ENCODE measurements around the gene PIK3IP1. TPM values are rescaled to one million over a fixed set of nuclear protein-coding genes. Genes with fewer than 3 reads are reported as not detected.

The PIK3IP1 gene
- total and polyA plus RNA-seq, 10 of the 15 experiments (the other 5 are each of a cell fraction or from before 2014, with no cell fraction given), result 0.77 to 6.5 (median 3.0) TPM

DNA sequence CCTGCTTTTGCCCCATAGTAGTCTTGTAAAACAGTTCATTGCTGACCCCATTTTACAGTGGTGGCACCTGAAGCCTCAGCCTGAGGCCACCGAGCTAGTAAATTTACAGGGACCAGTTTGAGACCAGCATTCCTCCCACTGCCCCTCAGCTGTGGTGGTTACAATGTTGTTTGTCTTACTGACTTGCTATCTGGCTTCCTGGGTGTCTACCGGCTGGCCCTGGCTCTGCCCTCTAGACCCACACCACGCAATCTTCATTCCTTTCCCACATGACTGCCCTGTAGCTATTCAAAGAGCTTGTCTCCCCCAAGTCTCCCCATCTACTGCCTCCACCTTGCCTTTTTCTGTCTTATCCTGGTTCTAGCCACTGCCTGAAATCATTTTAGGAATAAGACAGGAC is 20.8 kb downstream of the PIK3IP1 start (continued):
- TF ChIP-seq EP300 (IDR thresholded peaks at IDR 0.05; ENCODE audit: borderline replicate concordance in 1 of 2, control insufficient read depth in 1 of 2, low read depth in 2 of 2, low read length in 2 of 2) (no peak), TCF12 (IDR thresholded peaks at IDR 0.05; ENCODE audit: low read depth, low read length) (no peak), HDGF (IDR thresholded peaks at IDR 0.05) (no peak), ZNF274 (IDR thresholded peaks at IDR 0.05; ENCODE audit: insufficient read depth, insufficient read length) (no peak)

DNA sequence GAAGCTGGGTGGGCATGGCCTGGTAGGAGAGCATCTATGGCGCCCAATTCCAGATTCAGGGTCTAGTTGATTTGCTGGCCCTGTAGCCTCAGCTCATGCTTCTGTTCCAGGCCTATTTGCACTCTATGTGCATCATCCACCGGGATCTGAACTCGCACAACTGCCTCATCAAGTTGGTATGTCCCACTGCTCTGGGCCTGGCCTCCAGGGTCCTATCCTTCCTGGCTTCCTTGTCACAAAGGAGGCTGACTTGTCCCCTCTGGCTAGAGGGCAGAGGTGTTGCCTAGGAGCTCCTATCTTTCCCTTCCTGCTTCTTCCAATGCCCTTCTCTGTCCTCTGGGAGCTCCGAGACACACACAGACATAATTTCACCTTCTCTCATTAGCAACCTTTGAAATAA is 21.3 kb downstream of the PIK3IP1 start:
- Histone ChIP-seq H3K9ac (ENCODE audit: control insufficient read depth, insufficient read depth, low read length) (no peak overlapping the region), H4K20me1 (ENCODE audit: control insufficient read depth, insufficient read depth) (no peaks in the 10 kb centered on the region), H3K79me2 (ENCODE audit: control insufficient read depth, insufficient read depth, low read length) (no peaks in the 10 kb centered on the region), H3K36me3 (ENCODE audit: control insufficient read depth in 2 of 2, insufficient read depth in 2 of 2, low read length in 1 of 2) (peaks cover 25 to 34% of the 10 kb centered on the region in 2 experiments), H2AFZ (ENCODE audit: control insufficient read depth, low read depth, low read length) (no peak overlapping the region), H3K9me3 (replicated peaks; ENCODE audit: control insufficient read depth, insufficient read depth, low read length) (no peaks in the 10 kb centered on the region), H3K4me1 (ENCODE audit: control insufficient read depth, insufficient read depth, low read length) (no peaks in the 10 kb centered on the region), H3K27me3 (replicated peaks in 1 of 2; ENCODE audit: control insufficient read depth in 2 of 2, insufficient read depth in 2 of 2, low read length in 1 of 2) (no peaks in the 10 kb centered on the region), H3K27ac (ENCODE audit: control insufficient read depth, insufficient read depth) (no peak overlapping the region), H3K4me2 (ENCODE audit: control insufficient read depth, insufficient read depth) (no peak overlapping the region), H3K4me3 (no peak overlapping the region)
- CTCF ChIA-PET, result interaction anchor here (0.8 to 6.9 kb wide), 9 partner anchors 16 to 166 kb away, joined by 3 to 115 read pairs (median 13); partner anchors contain the start of genes LIMK2 and PIK3IP1
- in situ Hi-C loops (cut with MboI), result no loop called here
- ATAC-seq (no peak), FAIRE-seq (no peak), DNase-seq (ENCODE audit: low read depth, low spot score) (no peak)
- intact Hi-C loops (cut with micrococcal nuclease; ENCODE audit: unreplicated experiment), result loop anchor here (5.0 kb wide), 1 partner anchor 164 kb away; the partner anchor contains the start of gene SELENOM
- SMC1A ChIA-PET (ENCODE audit: uncharacterized antibody, unreplicated experiment), result interaction anchor here (0.8 to 4.7 kb wide), 5 partner anchors 15 to 58 kb away, joined by 3 to 59 read pairs (median 4); partner anchors contain the start of genes LIMK2 and PIK3IP1
- POLR2A ChIA-PET, result interaction anchor here (0.6 to 1.1 kb wide), 2 partner anchors 59 to 170 kb away, joined by 3 to 10 read pairs; partner anchors contain the start of gene LIMK2
- RAD21 ChIA-PET (ENCODE audit: unreplicated experiment), result interaction anchor here (0.5 to 2.3 kb wide), 2 partner anchors 58 to 372 kb away, joined by 4 to 14 read pairs; partner anchors contain the start of gene LIMK2
- WGBS (ENCODE audit: insufficient coverage, insufficient replicate concordance, low lambda C conversion rate, missing lambda C conversion rate), result 95% methylated on average over 4 of the region's 4 CpGs
- no TSS peak for BruUV-seq (replicated peaks)
- TF ChIP-seq STAT1 (conservative IDR thresholded peaks at IDR 0.05) (no peak), HCFC1 (IDR thresholded peaks at IDR 0.05; ENCODE audit: low read length) (no peak), SIN3A (IDR thresholded peaks at IDR 0.05; ENCODE audit: low read depth, low read length) (no peak), HDAC6 (IDR thresholded peaks at IDR 0.05; ENCODE audit: unreplicated experiment) (no peak), ZNF384 (IDR thresholded peaks at IDR 0.05; ENCODE audit: borderline replicate concordance, low read depth, low read length) (no peak), NFYB (IDR thresholded peaks at IDR 0.05; ENCODE audit: insufficient read depth, low read depth, low read length) (no peak), IKZF2 (IDR thresholded peaks at IDR 0.05) (no peak), ZSCAN29 (IDR thresholded peaks at IDR 0.05) (no peak), SP1 (IDR thresholded peaks at IDR 0.05; ENCODE audit: low read depth, low read length) (no peak), PAX5 (IDR thresholded peaks at IDR 0.05; ENCODE audit: borderline replicate concordance, low read depth, low read length) (no peak), SMC3 (IDR thresholded peaks at IDR 0.05; ENCODE audit: borderline replicate concordance, low read length) (no peak), POLR2AphosphoS5 (IDR thresholded peaks at IDR 0.05; ENCODE audit: low read length) (no peak)
- TF ChIP-seq, protein P1, sequence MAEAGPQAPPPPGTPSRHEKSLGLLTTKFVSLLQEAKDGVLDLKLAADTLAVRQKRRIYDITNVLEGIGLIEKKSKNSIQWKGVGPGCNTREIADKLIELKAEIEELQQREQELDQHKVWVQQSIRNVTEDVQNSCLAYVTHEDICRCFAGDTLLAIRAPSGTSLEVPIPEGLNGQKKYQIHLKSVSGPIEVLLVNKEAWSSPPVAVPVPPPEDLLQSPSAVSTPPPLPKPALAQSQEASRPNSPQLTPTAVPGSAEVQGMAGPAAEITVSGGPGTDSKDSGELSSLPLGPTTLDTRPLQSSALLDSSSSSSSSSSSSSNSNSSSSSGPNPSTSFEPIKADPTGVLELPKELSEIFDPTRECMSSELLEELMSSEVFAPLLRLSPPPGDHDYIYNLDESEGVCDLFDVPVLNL (IDR thresholded peaks at IDR 0.05; ENCODE audit: low read depth, low read length), result no peak
- TF ChIP-seq, protein P2, sequence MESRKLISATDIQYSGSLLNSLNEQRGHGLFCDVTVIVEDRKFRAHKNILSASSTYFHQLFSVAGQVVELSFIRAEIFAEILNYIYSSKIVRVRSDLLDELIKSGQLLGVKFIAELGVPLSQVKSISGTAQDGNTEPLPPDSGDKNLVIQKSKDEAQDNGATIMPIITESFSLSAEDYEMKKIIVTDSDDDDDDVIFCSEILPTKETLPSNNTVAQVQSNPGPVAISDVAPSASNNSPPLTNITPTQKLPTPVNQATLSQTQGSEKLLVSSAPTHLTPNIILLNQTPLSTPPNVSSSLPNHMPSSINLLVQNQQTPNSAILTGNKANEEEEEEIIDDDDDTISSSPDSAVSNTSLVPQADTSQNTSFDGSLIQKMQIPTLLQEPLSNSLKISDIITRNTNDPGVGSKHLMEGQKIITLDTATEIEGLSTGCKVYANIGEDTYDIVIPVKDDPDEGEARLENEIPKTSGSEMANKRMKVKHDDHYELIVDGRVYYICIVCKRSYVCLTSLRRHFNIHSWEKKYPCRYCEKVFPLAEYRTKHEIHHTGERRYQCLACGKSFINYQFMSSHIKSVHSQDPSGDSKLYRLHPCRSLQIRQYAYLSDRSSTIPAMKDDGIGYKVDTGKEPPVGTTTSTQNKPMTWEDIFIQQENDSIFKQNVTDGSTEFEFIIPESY (IDR thresholded peaks at IDR 0.05), result no peak
- TF ChIP-seq, protein P3, sequence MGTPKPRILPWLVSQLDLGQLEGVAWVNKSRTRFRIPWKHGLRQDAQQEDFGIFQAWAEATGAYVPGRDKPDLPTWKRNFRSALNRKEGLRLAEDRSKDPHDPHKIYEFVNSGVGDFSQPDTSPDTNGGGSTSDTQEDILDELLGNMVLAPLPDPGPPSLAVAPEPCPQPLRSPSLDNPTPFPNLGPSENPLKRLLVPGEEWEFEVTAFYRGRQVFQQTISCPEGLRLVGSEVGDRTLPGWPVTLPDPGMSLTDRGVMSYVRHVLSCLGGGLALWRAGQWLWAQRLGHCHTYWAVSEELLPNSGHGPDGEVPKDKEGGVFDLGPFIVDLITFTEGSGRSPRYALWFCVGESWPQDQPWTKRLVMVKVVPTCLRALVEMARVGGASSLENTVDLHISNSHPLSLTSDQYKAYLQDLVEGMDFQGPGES (IDR thresholded peaks at IDR 0.05), result no peak

All from GM12878 (cell line).